ENCODE measurements around the gene CD82. TPM values are rescaled to one million over a fixed set of nuclear protein-coding genes. Genes with fewer than 3 reads are reported as not detected.
A peak's percentile ranks its signal among the peaks of the same experiment; 100 is the strongest.
"Not testable (repeated sequence)": the region's sequence is repeated elsewhere in the genome, so short reads cannot be mapped to it uniquely, and the experiment has no call there.

CD82 gene
- polyA plus RNA-seq, 1 donor, result 11.4 TPM

- no peak for DNase-seq
These were observed 66.4 kb downstream of the CD82 start for GRCh38 chr11:44631831-44632230.

- no peak for DNase-seq
These were observed 67.1 kb downstream of the CD82 start for GRCh38 chr11:44632466-44633123.

- no peak for DNase-seq
These were observed 68.2 kb downstream of the CD82 start for GRCh38 chr11:44633641-44634040.

GRCh38 chr11:44634401-44635281 lies 69.2 kb downstream of the CD82 start:
- peak; percentile 86 for DNase-seq

- no peak for DNase-seq
These were observed 72.0 kb downstream of the CD82 start for GRCh38 chr11:44637487-44637886.

GRCh38 chr11:44638032-44638431 lies 72.6 kb downstream of the CD82 start:
- DNase-seq, result no peak

GRCh38 chr11:44643217-44643616 lies 77.8 kb downstream of the CD82 start:
- no peak for DNase-seq

- DNase-seq, result no peak
These were observed 80.4 kb downstream of the CD82 start for GRCh38 chr11:44645827-44646226.

GRCh38 chr11:44647255-44647955 lies 81.9 kb downstream of the CD82 start:
- DNase-seq, result not testable (repeated sequence)

- no peak for DNase-seq
These were observed 82.6 kb downstream of the CD82 start for GRCh38 chr11:44648109-44648508.

- DNase-seq, result no peak
These were observed 86.2 kb downstream of the CD82 start for GRCh38 chr11:44651535-44652155.

- no peak for DNase-seq
These were observed 87.6 kb downstream of the CD82 start for GRCh38 chr11:44652901-44653644.

GRCh38 chr11:44654057-44654456 lies 88.6 kb downstream of the CD82 start:
- DNase-seq, result no peak

- DNase-seq, result no peak
These were observed 89.1 kb downstream of the CD82 start for GRCh38 chr11:44654596-44654995.

GRCh38 chr11:44657836-44658505 lies 92.5 kb downstream of the CD82 start:
- DNase-seq, result no peak

- no peak for DNase-seq
These were observed 93.0 kb downstream of the CD82 start for GRCh38 chr11:44658506-44658850.

GRCh38 chr11:44659641-44660040 lies 94.2 kb downstream of the CD82 start:
- no peak for DNase-seq

GRCh38 chr11:44660535-44660934 lies 95.1 kb downstream of the CD82 start:
- not testable (repeated sequence) for DNase-seq

GRCh38 chr11:44661311-44661717 lies 95.9 kb downstream of the CD82 start:
- no peak for DNase-seq

Measured in left kidney (tissue), 2 donors.